Activated CD4-positive, CD25-positive, alpha-beta regulatory T cell (primary cell): ENCODE data around the gene MRC2.
A peak's percentile ranks its signal among the peaks of the same experiment; 100 is the strongest.

Experiments
- DNase-seq, 4 experiments: peaks; one replicate each; lab custom pipeline; 2025; lab: John Stamatoyannopoulos, UW

Gene MRC2

GRCh38 chr17:62723842-62724241 is 96.4 kb downstream of the MRC2 start:
- no peak for DNase-seq

- peak; percentile 23 to 44 (median 36) for DNase-seq
Observed at GRCh38 chr17:62724398-62725146, 97.1 kb downstream of the MRC2 start.

- DNase-seq: no peak
Observed at GRCh38 chr17:62725791-62726249, 98.3 kb downstream of the MRC2 start.

- DNase-seq: no peak
Observed at GRCh38 chr17:62727916-62728672, 100.6 kb downstream of the MRC2 start.

- DNase-seq: no peak
Observed at GRCh38 chr17:62732125-62732524, 104.7 kb downstream of the MRC2 start.

GRCh38 chr17:62735044-62735651 is 107.7 kb downstream of the MRC2 start:
- DNase-seq: no peak

- no peak for DNase-seq
Observed at GRCh38 chr17:62737513-62737912, 110.0 kb downstream of the MRC2 start.

- DNase-seq: no peak
Observed at GRCh38 chr17:62738281-62738680, 110.8 kb downstream of the MRC2 start.

- DNase-seq: no peak
Observed at GRCh38 chr17:62739645-62740388, 112.3 kb downstream of the MRC2 start.

- no peak for DNase-seq
Observed at GRCh38 chr17:62741290-62741689, 113.8 kb downstream of the MRC2 start.
